Chondrocyte (in vitro differentiated cells): Measurements from ENCODE around the gene COL4A2. TPM values are rescaled to one million over a fixed set of nuclear protein-coding genes. Genes with fewer than 3 reads are reported as not detected.

Experiments
- DNase-seq: peaks from one replicate; pipeline ENCODE4 v3.0.0; 2021; ENCODE audit warnings: mixed read lengths, low spot score
- H3K27ac Mint-ChIP-seq: one replicate; pipeline ENCODE4 v1.8.0; 2021; ENCODE audit warnings: mild to moderate bottlenecking, moderate library complexity, mixed read lengths; ENCODE audit not compliant: unreplicated experiment
- H3K27me3 Mint-ChIP-seq: 2 replicates; pipeline ENCODE4 v1.8.0; 2021; ENCODE audit warnings: low read depth, mixed read lengths
- H3K36me3 Mint-ChIP-seq: 2 replicates; pipeline ENCODE4 v1.8.0; 2021; ENCODE audit warnings: low read depth, mixed read lengths
- H3K4me1 Mint-ChIP-seq: 2 replicates; pipeline ENCODE4 v1.8.0; 2021; ENCODE audit warnings: low read depth, mild to moderate bottlenecking, mixed read lengths
- H3K4me3 Mint-ChIP-seq: one replicate; pipeline ENCODE4 v1.8.0; 2021; ENCODE audit warnings: mild to moderate bottlenecking, moderate library complexity, mixed read lengths; ENCODE audit not compliant: unreplicated experiment
- H3K9me3 Mint-ChIP-seq: 2 replicates; pipeline ENCODE4 v1.8.0; 2021; ENCODE audit warnings: low read depth, mixed read lengths
- CTCF ChIP-seq: fragments of 200-600 bp; sonication (generic); IDR thresholded peaks from 2 replicates; pipeline ENCODE4 v1.5.0; 2021; ENCODE audit warnings: antibody characterized with exemption, mild to moderate bottlenecking, moderate library complexity
- total RNA-seq: library from RNA; stranded (reverse); gene quantifications from 3 replicates; pipeline ENCODE4 v1.2.1, GENCODE V29; 2021

Gene COL4A2
- total RNA-seq, 1 donor from 2014 or later = 2,366 TPM

- H3K36me3 Mint-ChIP-seq = peaks cover 13% of the 10 kb centered on the region
- peaks cover 97% of the 10 kb centered on the region for H3K4me1 Mint-ChIP-seq
- H3K27ac Mint-ChIP-seq = peak overlapping the region; percentile 99
- no peak overlapping the region for H3K4me3 Mint-ChIP-seq
- H3K27me3 Mint-ChIP-seq = no peaks in the 10 kb centered on the region
- H3K9me3 Mint-ChIP-seq = no peaks in the 10 kb centered on the region
- no peak for TF ChIP-seq CTCF
- DNase-seq = no peak
Observed at GRCh38 chr13:110346661-110347067, 39.6 kb downstream of the COL4A2 start.

DNA sequence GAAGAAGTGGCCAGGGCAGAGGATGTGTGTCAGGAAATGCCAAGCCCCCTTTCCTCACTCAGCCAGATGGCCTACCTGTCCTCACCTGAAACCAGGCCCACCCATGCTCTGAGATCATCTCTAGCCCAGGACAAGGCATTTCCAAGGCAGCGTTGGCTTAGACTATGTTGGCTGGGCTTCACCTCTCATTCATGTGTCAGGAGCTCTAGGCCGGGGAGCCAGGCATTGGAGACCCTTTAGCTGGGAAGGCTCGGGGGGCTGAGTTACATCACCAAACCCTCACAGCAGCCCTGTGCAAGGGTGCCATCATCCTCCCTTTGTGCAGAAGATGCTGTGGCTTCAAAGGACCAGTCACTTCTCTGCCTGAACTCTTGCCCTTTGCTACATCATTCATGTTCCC is 40.0 kb downstream of the COL4A2 start:
- H3K4me1 Mint-ChIP-seq = peaks cover 97% of the 10 kb centered on the region
- no peaks in the 10 kb centered on the region for H3K9me3 Mint-ChIP-seq
- H3K36me3 Mint-ChIP-seq = peaks cover 13% of the 10 kb centered on the region
- DNase-seq = no peak
- peak overlapping the region; percentile 99 for H3K27ac Mint-ChIP-seq
- no peaks in the 10 kb centered on the region for H3K27me3 Mint-ChIP-seq
- no peak overlapping the region for H3K4me3 Mint-ChIP-seq
- no peak for TF ChIP-seq CTCF

DNA sequence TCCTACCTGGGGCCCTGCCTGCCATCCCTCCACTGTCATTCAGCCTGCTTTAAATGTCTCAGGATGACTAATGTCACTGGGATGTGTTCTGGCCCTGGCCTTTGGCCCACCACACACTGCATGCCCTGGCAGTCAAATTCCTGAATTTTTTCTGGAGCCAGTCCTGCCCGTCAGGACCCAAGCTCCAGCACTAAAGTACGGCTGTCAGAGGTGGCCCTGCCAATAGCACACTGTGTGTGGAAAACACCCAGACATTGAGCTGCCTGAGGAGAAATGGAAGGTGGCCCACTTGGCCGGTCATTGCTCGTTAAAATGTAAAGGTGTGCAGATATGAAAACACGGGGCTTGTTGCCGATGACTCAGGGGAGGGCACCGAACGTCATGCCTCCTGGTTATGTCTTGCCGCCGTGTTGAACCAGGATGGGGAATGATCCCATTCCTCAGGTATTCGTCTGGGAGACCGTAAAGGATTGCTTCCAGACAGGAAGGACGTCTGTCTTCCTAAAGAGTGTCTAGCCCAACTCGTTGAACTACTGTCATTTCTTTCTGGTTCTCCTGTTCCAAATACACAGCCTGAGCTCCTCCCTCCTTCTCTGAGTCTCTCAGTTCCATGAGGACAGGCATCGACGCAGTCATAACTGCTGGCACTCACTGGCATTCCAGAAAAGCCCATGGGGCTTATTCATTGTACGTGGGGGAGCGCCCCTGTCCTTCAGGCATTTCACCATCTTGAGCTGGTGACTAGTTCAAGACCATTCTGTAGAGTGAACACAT is 40.6 kb downstream of the COL4A2 start:
- DNase-seq = no peak
- peak overlapping the region; percentile 57 for H3K4me3 Mint-ChIP-seq
- peaks cover 97% of the 10 kb centered on the region for H3K4me1 Mint-ChIP-seq
- H3K36me3 Mint-ChIP-seq = peaks cover 13% of the 10 kb centered on the region
- no peaks in the 10 kb centered on the region for H3K9me3 Mint-ChIP-seq
- no peak for TF ChIP-seq CTCF
- H3K27me3 Mint-ChIP-seq = no peaks in the 10 kb centered on the region
- peak overlapping the region; percentile 99 for H3K27ac Mint-ChIP-seq

- Mint-ChIP-seq H3K27me3 (no peaks in the 10 kb centered on the region), H3K4me3 (no peak overlapping the region), H3K27ac (peak overlapping the region; percentile 99), H3K9me3 (no peaks in the 10 kb centered on the region), H3K36me3 (peaks cover 18% of the 10 kb centered on the region), H3K4me1 (peaks cover 97% of the 10 kb centered on the region)
- no peak for DNase-seq
- no peak for TF ChIP-seq CTCF
Observed at GRCh38 chr13:110348309-110349105, 41.4 kb downstream of the COL4A2 start.

DNA sequence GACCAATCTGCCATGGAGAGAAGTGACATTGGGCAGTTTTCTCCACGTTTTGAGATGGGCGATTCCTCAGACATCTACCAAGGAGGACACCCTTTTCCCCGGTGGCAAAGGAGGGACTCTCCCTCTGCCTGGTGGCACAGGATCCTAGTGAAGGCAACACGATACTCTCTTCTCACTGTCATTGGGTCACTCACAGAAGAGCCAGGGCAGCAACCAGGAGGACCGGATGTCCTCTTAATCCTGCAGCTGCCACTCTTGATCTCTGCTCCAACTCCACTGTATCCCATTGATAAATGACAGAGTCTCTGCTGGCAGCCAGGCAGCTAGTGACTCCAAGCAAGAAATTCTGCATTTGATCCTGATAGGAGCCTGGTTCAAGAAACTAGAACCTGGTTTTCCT is 42.2 kb downstream of the COL4A2 start:
- Mint-ChIP-seq H3K27me3 (no peaks in the 10 kb centered on the region), H3K4me1 (peaks cover 97% of the 10 kb centered on the region), H3K36me3 (peaks cover 21% of the 10 kb centered on the region), H3K4me3 (no peak overlapping the region), H3K27ac (peak overlapping the region; percentile 99), H3K9me3 (no peaks in the 10 kb centered on the region)
- DNase-seq = no peak
- TF ChIP-seq CTCF = no peak
